ENCODE data around the gene SEC14L1.
"Not testable (repeated sequence)": the region's sequence is repeated elsewhere in the genome, so short reads cannot be mapped to it uniquely, and the experiment has no call there.

The SEC14L1 gene

GRCh38 chr17:77098884-77099545, 41.8 kb upstream of the SEC14L1 start:
- ChIA-PET POLR2A (no interaction called here), CTCF (interaction anchor here (1.7 to 2.5 kb wide), 2 partner anchors 8 to 10 kb away, joined by 7 to 8 read pairs; no protein-coding TSS in a partner anchor)
- DNase-seq (ENCODE audit: extremely low spot score), result no peak
- TF ChIP-seq, protein P1, sequence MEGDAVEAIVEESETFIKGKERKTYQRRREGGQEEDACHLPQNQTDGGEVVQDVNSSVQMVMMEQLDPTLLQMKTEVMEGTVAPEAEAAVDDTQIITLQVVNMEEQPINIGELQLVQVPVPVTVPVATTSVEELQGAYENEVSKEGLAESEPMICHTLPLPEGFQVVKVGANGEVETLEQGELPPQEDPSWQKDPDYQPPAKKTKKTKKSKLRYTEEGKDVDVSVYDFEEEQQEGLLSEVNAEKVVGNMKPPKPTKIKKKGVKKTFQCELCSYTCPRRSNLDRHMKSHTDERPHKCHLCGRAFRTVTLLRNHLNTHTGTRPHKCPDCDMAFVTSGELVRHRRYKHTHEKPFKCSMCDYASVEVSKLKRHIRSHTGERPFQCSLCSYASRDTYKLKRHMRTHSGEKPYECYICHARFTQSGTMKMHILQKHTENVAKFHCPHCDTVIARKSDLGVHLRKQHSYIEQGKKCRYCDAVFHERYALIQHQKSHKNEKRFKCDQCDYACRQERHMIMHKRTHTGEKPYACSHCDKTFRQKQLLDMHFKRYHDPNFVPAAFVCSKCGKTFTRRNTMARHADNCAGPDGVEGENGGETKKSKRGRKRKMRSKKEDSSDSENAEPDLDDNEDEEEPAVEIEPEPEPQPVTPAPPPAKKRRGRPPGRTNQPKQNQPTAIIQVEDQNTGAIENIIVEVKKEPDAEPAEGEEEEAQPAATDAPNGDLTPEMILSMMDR (IDR thresholded peaks at IDR 0.05; ENCODE audit: control extremely low read depth, extremely low read depth, low read depth, missing control alignments), result no peak

DNA sequence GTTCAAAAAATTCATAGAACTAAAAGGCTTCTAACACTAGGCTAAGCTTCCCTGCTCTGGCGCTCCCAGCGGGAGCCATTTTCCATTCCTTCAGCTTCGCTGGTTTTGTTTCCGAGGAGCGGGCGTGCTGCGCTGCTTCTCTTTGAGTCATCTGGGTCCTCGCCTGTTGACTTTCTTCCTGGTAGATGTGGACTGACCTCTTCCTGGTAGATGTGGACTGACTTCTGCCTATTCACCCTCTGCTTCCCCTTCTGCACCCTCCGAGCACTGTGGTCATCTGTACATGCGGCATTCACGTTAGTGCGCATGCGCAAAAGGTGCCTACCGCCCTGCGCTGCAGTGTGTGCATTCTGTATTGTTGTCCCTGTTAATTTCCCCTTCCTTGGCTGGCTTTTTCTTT, 40.8 kb upstream of the SEC14L1 start:
- ChIA-PET POLR2A (interaction anchor here (0.7 kb wide), 1 partner anchor 56 kb away, joined by 4 read pairs; no protein-coding TSS in a partner anchor), CTCF (no interaction called here)
- no peak for DNase-seq (ENCODE audit: extremely low spot score)
- TF ChIP-seq, protein P1 (IDR thresholded peaks at IDR 0.05; ENCODE audit: control extremely low read depth, extremely low read depth, low read depth, missing control alignments), result no peak

DNA sequence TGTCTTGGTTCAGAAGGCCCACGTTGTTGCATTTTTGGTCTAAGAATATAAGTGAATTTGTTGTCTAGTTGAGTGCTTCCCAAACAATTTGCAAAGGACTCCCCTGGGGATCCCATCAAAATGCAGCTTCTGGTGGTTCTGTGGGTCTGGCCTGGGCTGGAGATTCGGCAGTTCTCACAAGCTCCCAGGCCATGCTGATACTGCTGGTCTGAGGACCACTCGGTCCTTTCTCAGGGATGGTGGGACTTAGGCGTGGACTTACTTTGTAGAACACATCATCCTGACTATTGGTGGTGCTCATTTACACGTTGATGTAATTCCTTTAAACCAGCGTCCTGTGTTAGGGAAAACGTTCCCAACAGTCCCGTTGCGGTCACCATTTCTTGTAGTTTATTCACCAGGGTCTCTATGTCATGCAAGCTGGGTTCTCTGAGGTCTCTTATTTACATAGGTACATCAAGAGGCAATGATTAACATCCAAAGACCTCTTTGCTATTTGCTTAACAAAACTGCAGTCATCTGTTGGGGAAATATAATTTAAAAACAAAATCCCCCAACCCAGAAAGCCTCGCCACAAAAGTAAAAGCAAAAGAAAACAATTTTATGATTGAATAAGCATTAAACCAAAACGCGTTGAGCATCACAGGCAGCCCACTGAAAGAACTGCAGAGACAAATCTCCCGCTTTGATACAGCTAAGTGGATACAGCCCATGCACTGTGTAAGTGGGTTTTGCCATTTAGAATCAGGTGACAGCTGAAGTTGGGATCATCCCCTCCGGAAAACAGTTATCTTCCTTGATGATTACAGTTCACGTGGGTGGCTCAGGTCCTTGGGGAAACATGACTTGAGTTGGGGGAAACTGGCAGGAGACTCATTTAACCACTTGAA, 39.0 kb upstream of the SEC14L1 start:
- no peak for DNase-seq (ENCODE audit: extremely low spot score)
- TF ChIP-seq, protein P1 (IDR thresholded peaks at IDR 0.05; ENCODE audit: control extremely low read depth, extremely low read depth, low read depth, missing control alignments), result no peak
- CTCF ChIA-PET, result interaction anchor here (0.6 to 2.3 kb wide), 5 partner anchors 9 to 43 kb away, joined by 3 to 6 read pairs (median 4); no protein-coding TSS in a partner anchor
- POLR2A ChIA-PET, result no interaction called here

- POLR2A ChIA-PET, result interaction anchor here (0.6 kb wide), 1 partner anchor 7 kb away, joined by 3 read pairs; no protein-coding TSS in a partner anchor
- CTCF ChIA-PET, result interaction anchor here (1.0 to 2.3 kb wide), 5 partner anchors 14 to 145 kb away, joined by 3 to 6 read pairs (median 4); no protein-coding TSS in a partner anchor
- DNase-seq (ENCODE audit: extremely low spot score), result not testable (repeated sequence)
Measured at GRCh38 chr17:77102411-77103134, 38.2 kb upstream of the SEC14L1 start.

DNA sequence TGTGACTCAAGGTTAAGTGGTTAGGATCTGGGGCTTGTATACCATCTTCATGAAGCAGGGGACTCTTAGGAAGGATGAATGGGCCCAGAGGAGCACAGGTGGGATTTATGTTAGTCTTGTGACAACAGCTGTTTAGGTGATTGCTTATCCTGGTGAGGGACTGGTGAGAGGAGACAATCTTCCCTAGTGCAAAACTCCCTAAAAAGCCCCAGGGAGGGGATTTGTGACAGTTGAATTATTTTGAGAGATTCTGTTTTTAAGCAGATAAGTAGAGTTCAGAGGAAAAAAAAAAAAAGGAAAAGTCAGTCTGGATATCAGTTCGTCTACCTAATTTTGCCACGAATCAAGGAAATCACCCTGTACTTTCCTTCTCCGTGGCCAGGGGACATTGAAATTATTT, 35.1 kb upstream of the SEC14L1 start:
- TF ChIP-seq, protein P1 (IDR thresholded peaks at IDR 0.05; ENCODE audit: control extremely low read depth, extremely low read depth, low read depth, missing control alignments), result no peak
- CTCF ChIA-PET, result interaction anchor here (1.4 kb wide), 2 partner anchors 13 to 17 kb away, joined by 3 to 4 read pairs; no protein-coding TSS in a partner anchor
- no peak for DNase-seq (ENCODE audit: extremely low spot score)
- POLR2A ChIA-PET, result no interaction called here

DNA sequence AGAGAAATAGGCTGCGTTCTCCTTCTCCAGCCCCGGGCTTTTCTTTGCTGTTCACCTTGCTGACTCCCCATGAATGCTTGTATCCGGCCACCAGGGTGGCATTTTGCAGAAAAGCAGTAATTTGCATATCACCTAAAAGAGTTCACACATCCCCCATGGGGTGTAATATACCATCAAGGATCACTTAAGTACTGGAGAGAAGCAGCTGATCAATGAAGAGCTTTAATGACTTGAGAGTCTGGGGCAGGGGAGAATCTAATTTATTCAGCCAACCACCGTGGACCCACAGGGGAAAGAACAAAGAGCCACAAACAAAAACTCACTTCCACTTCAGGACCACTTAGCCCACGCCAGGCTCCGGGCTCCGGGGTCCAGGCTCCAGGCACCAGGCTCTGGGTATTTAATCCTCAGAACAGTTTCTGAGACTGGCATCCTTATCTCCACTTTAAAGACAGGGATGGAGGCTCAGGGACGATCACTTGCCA, 33.9 kb upstream of the SEC14L1 start:
- ChIA-PET POLR2A (interaction anchor here (2.5 kb wide), 1 partner anchor 33 kb away, joined by 8 read pairs; the partner anchor contains the start of gene SEC14L1), CTCF (interaction anchor here (0.9 to 1.8 kb wide), 10 partner anchors 9 to 141 kb away, joined by 3 to 8 read pairs (median 4); no protein-coding TSS in a partner anchor)
- peak; percentile 37 for DNase-seq (ENCODE audit: extremely low spot score)
- TF ChIP-seq, protein P1 (IDR thresholded peaks at IDR 0.05; ENCODE audit: control extremely low read depth, extremely low read depth, low read depth, missing control alignments), result no peak
